Ovary (tissue), 9 donors: ENCODE results near the gene WNT7A. TPM values are rescaled to one million over a fixed set of nuclear protein-coding genes. Genes with fewer than 3 reads are reported as not detected.

ENCODE experiments used
- DNase-seq, 5 donors: peaks; one replicate each; pipeline ENCODE4 v3.0.0-alpha.2; 2019 to 2020
- H3K27ac ChIP-seq, 2 donors: fragments of 200-600 bp; one replicate each; pipeline versions ENCODE4 v1.5.1 to v1.8.0; 2019 to 2022
- H3K27me3 ChIP-seq: fragments of 200-600 bp; one replicate; pipeline ENCODE4 v1.8.0; 2022
- H3K36me3 ChIP-seq: fragments of 200-600 bp; sonication (generic); one replicate; pipeline ENCODE4 v1.5.1; 2019
- H3K4me1 ChIP-seq: one replicate; pipeline ENCODE4 v1.8.1; 2013; ENCODE audit warnings: mild to moderate bottlenecking, moderate library complexity; ENCODE audit not compliant: insufficient read depth
- H3K4me3 ChIP-seq: fragments of 200-600 bp; sonication (generic); one replicate; pipeline ENCODE4 v1.5.1; 2017
- H3K9me3 ChIP-seq, 2 donors: fragments of 200-600 bp in 1 of 2; sonication (generic) in 1 of 2; one replicate each; pipeline versions ENCODE4 v1.5.1 to v1.8.1; 2013 to 2019; ENCODE audit warnings: mild to moderate bottlenecking in 1 of 2, moderate library complexity in 1 of 2
- CTCF ChIP-seq, 3 donors: fragments of 450-650 bp in 2 of 3; fragments of 200-600 bp in 1 of 3; IDR thresholded peaks; one replicate each; pipeline versions ENCODE4 v1.5.1 to v1.8.0; 2016 to 2022; ENCODE audit warnings: antibody characterized with exemption in 3 of 3, mild to moderate bottlenecking in 1 of 3
- EP300 ChIP-seq: sonication (generic); formaldehyde crosslinking; IDR thresholded peaks from one replicate; pipeline ENCODE4 v1.6.1; 2017; ENCODE audit warnings: antibody characterized with exemption
- POLR2A ChIP-seq: fragments of 450-650 bp; IDR thresholded peaks from one replicate; pipeline ENCODE4 v1.6.1; 2017; ENCODE audit warnings: antibody characterized with exemption, mild to moderate bottlenecking, moderate library complexity
- WGBS, 3 donors: extraction: QIAGEN DNeasy Blood & Tissue Kit in 1 of 3; methylation state at CpG; one replicate each; pipeline versions ENCODE4 v1.1.5 to v1.1.7; 2013 to 2017; 5-methylcytosine and 5-hydroxymethylcytosine counted together
- intact Hi-C, 4 donors: fragments of 100-400 bp; cut with DNase I; formaldehyde crosslinking; loops; one replicate each; pipeline versions ENCODE4 v1.11.0 to v1.15.1; 2022 to 2023
- polyA plus RNA-seq, 2 donors: library from polyadenylated mRNA; stranded (reverse); fragments of 200-250 nt in 1 of 2; fragments of 350-450 nt in 1 of 2; fragmentation: Illumina TruSeq in 1 of 2; extraction: RNeasy Lipid Tissue Mini Kit (QIAGEN cat#74804) in 1 of 2; gene quantifications; one replicate each; pipeline ENCODE4 v1.2.3, GENCODE V29; 2013 to 2014
- total RNA-seq, 7 donors: library from RNA; depleted of rRNA in 2 of 7; stranded (reverse); fragments of >200 nt in 2 of 7; fragmentation: NEBNext Ultra II Directional in 3 of 7; extraction: Animal tissue kit (Norgen Biotek cat#: 25700) in 3 of 7; gene quantifications; one replicate each; pipeline versions ENCODE4 v1.1.0 to v1.2.4, GENCODE V29; 2016 to 2023
- donor health status: DM: no; HTN: no; CAD: no; lungs with moderate emphysema.
- donor health status: DM: no; HTN: no; CAD: no.
- donor health status: Bipolar disorder and iron deficiency.
- donor health status: DM: yes; HTN: yes; CAD: no.
- donor health status: DM: no; HTN: no; CAD: no.
- donor health status: DM: yes; HTN: yes; CAD: no.

WNT7A gene
- total and polyA plus RNA-seq, 9 donors, result 0.22 to 0.83 (median 0.34) TPM; not detected in 6

- 75 to 77% (median 77%) methylated on average over 6 of the region's 6 CpGs for WGBS, 3 donors
- no peak overlapping the region for H3K4me3 ChIP-seq
- no peaks in the 10 kb centered on the region for H3K9me3 ChIP-seq
- H3K27ac ChIP-seq, result no peak overlapping the region
- no peaks in the 10 kb centered on the region for H3K4me1 ChIP-seq
- no peak for DNase-seq
- no peak for TF ChIP-seq CTCF (IDR thresholded peaks at IDR 0.05)
- no peak for TF ChIP-seq EP300
- no peak for TF ChIP-seq POLR2A
- intact Hi-C loops, result no loop called here
- no peaks in the 10 kb centered on the region for H3K27me3 ChIP-seq
- H3K36me3 ChIP-seq, result no peaks in the 10 kb centered on the region
These were observed 16.4 kb downstream of the WNT7A start for GRCh38 chr3:13863382-13863952.

- intact Hi-C loops, result no loop called here
- Histone ChIP-seq H3K36me3 (no peaks in the 10 kb centered on the region), H3K27ac (no peak overlapping the region), H3K4me3 (no peak overlapping the region), H3K9me3 (no peaks in the 10 kb centered on the region), H3K27me3 (no peaks in the 10 kb centered on the region), H3K4me1 (no peaks in the 10 kb centered on the region)
- TF ChIP-seq CTCF (IDR thresholded peaks at IDR 0.05) (no peak), EP300 (no peak), POLR2A (no peak)
- no peak for DNase-seq
- WGBS, 3 donors, result 60 to 75% (median 69%) methylated on average over 6 of the region's 6 CpGs
These were observed 18.4 kb downstream of the WNT7A start for GRCh38 chr3:13861461-13861860.

- WGBS, 3 donors, result 83 to 95% (median 91%) methylated on average over 1 of the region's 1 CpG
- H3K27me3 ChIP-seq, result no peaks in the 10 kb centered on the region
- no peak for DNase-seq
These were observed 19.9 kb downstream of the WNT7A start for GRCh38 chr3:13860001-13860400.

GRCh38 chr3:13858768-13859520, 20.9 kb downstream of the WNT7A start:
- intact Hi-C loops, result no loop called here
- Histone ChIP-seq H3K27me3 (no peaks in the 10 kb centered on the region), H3K4me1 (no peaks in the 10 kb centered on the region), H3K9me3 (no peaks in the 10 kb centered on the region), H3K4me3 (no peak overlapping the region), H3K36me3 (no peaks in the 10 kb centered on the region), H3K27ac (no peak overlapping the region)
- DNase-seq, result no peak
- TF ChIP-seq CTCF (IDR thresholded peaks at IDR 0.05) (no peak), EP300 (no peak), POLR2A (no peak)
- 65 to 74% (median 73%) methylated on average over 9 of the region's 9 CpGs for WGBS, 3 donors

More at GRCh38 chr3:13860001-13860400, 19.9 kb downstream of the WNT7A start:
- Histone ChIP-seq H3K9me3 (no peaks in the 10 kb centered on the region), H3K36me3 (no peaks in the 10 kb centered on the region), H3K4me3 (no peak overlapping the region), H3K27ac (no peak overlapping the region), H3K4me1 (no peaks in the 10 kb centered on the region)
- intact Hi-C loops, result no loop called here
- TF ChIP-seq CTCF (IDR thresholded peaks at IDR 0.05) (no peak), EP300 (no peak), POLR2A (no peak)
